B cell (primary cell): ENCODE results near the gene NCOA1.

ENCODE experiments used
- EZH2 ChIP-seq: IDR thresholded peaks from 2 replicates; pipeline ENCODE4 v1.6.1; 2012; ENCODE audit warnings: borderline replicate concordance, low read depth, mild to moderate bottlenecking, moderate library complexity, low read length; ENCODE audit not compliant: insufficient read depth, poor library complexity, severe bottlenecking
- TF ChIP-seq, protein P1 (sequence below): fragments of 200-600 bp; IDR thresholded peaks from one replicate; pipeline ENCODE4 v1.8.0; 2022; ENCODE audit warnings: antibody characterized with exemption, mild to moderate bottlenecking

DNA sequence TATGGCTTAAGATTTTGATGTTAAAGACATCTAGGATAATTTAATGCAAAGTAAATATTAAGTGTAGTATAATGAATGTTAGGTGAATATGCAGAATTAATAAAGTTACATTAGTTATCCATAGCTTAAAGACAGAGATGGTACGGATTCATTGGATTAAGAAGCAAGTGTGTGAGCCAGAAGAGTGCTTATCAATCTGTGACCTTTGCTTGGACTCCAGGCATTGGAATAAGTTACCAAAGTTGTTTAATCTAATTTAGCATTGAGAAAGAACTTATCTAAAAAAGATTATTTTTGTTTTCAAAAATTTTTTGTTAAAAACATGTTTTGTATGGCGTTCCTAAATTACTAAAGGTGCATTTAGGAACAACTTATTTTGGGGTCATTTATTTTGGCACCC lies 23.8 kb downstream of the NCOA1 start:
- TF ChIP-seq, protein P1, sequence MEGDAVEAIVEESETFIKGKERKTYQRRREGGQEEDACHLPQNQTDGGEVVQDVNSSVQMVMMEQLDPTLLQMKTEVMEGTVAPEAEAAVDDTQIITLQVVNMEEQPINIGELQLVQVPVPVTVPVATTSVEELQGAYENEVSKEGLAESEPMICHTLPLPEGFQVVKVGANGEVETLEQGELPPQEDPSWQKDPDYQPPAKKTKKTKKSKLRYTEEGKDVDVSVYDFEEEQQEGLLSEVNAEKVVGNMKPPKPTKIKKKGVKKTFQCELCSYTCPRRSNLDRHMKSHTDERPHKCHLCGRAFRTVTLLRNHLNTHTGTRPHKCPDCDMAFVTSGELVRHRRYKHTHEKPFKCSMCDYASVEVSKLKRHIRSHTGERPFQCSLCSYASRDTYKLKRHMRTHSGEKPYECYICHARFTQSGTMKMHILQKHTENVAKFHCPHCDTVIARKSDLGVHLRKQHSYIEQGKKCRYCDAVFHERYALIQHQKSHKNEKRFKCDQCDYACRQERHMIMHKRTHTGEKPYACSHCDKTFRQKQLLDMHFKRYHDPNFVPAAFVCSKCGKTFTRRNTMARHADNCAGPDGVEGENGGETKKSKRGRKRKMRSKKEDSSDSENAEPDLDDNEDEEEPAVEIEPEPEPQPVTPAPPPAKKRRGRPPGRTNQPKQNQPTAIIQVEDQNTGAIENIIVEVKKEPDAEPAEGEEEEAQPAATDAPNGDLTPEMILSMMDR, result no peak
- TF ChIP-seq EZH2, result no peak
